BE2C (cell line): ENCODE results near the gene ATP2C2.

ENCODE experiments used
- DNase-seq: peaks from one replicate; pipeline ENCODE4 v3.0.0-alpha.2; 2020
- H3K27me3 ChIP-seq: fragments of 250-450 bp; sonication (Bioruptor Pico); 2 replicates; pipeline ENCODE4 v1.5.1; 2020; ENCODE audit warnings: mild to moderate bottlenecking
- H3K36me3 ChIP-seq: fragments of 250-450 bp; sonication (Bioruptor Pico); 2 replicates; pipeline ENCODE4 v1.5.1; 2020; ENCODE audit warnings: mild to moderate bottlenecking
- H3K4me1 ChIP-seq: fragments of 250-450 bp; sonication (Bioruptor Pico); 2 replicates; pipeline ENCODE4 v1.5.1; 2020
- H3K4me3 ChIP-seq: 2 replicates; pipeline ENCODE4 v1.5.1; 2011; ENCODE audit warnings: low read depth, low read length
- H3K9me3 ChIP-seq: fragments of 250-450 bp; sonication (Bioruptor Pico); 2 replicates; pipeline ENCODE4 v1.5.1; 2020
- CTCF ChIP-seq: IDR thresholded peaks from 2 replicates; pipeline ENCODE4 v1.5.1; 2012; ENCODE audit warnings: mild to moderate bottlenecking, low read depth, low read length

ATP2C2 gene

DNA sequence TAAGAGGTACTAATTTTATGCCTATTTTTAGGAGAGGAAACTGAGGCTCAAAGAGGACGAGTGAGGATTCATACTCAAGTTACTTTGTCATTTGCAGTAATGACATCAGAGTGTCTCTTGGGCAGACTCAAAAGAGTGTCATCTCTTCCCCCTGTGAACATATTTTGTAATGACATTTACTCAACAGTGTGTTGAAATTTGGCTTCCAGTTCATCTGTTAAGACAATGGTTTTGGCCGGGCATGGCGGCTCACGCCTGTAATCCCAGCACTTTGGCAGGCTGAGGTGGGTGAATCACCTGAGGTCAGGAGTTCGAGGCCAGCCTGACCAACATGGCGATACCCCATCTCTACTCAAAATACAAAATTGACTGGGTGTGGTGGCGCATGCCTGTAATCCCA is 44.7 kb upstream of the ATP2C2 start:
- no peaks in the 10 kb centered on the region for H3K9me3 ChIP-seq
- H3K27me3 ChIP-seq, result peaks cover 22% of the 10 kb centered on the region
- DNase-seq, result no peak
- TF ChIP-seq CTCF, result no peak
- no peaks in the 10 kb centered on the region for H3K4me1 ChIP-seq
- H3K4me3 ChIP-seq, result no peak overlapping the region
- H3K36me3 ChIP-seq, result no peaks in the 10 kb centered on the region

DNA sequence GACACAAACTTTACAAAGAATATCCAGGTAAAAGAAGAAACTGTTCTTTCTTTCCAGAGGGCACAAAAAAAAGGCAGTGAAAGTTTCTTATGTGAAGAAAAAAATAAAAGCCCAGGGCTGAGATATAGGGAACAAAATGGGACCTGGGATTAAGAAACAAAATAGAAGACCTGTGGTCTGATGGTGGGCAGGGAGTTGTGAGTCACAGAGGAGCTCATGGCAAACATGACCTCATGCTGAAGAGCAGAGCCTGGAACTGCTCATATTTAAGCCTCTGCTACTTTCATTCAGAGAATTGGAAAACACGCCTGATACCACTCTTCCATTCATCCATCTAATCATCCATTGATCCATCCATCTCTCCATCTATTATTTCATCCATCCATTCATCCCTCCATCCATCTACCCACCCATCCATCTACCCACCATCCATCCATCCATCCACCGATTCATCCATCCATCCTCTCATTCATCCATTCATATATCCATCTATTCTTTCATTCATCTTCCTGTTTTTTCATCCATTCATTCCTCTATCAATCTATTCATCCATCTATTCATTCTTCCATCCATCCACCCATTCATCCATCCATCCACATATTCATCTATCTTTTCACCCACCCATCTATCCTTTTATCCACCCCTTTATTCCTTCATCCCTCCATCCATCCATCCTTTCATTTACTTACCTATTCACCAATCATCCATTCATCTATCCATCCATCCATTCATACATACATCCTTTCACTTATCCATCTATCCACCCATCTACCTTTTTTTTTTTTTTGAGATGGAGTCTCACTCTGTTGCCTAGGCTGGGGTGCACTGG is 43.7 kb upstream of the ATP2C2 start:
- TF ChIP-seq CTCF, result no peak
- Histone ChIP-seq H3K9me3 (no peaks in the 10 kb centered on the region), H3K4me1 (no peaks in the 10 kb centered on the region), H3K36me3 (no peaks in the 10 kb centered on the region), H3K4me3 (no peak overlapping the region), H3K27me3 (peaks cover 22% of the 10 kb centered on the region)
- no peak for DNase-seq

- Histone ChIP-seq H3K36me3 (no peaks in the 10 kb centered on the region), H3K4me1 (no peaks in the 10 kb centered on the region), H3K27me3 (peaks cover 10% of the 10 kb centered on the region), H3K9me3 (no peaks in the 10 kb centered on the region), H3K4me3 (no peak overlapping the region)
- TF ChIP-seq CTCF, result no peak
- no peak for DNase-seq
Measured at GRCh38 chr16:84326545-84326944, 41.8 kb upstream of the ATP2C2 start.

- no peak for DNase-seq
- Histone ChIP-seq H3K9me3 (no peaks in the 10 kb centered on the region), H3K27me3 (peaks cover 4% of the 10 kb centered on the region), H3K4me3 (no peak overlapping the region), H3K4me1 (no peaks in the 10 kb centered on the region), H3K36me3 (no peaks in the 10 kb centered on the region)
- no peak for TF ChIP-seq CTCF
Measured at GRCh38 chr16:84327926-84328505, 40.3 kb upstream of the ATP2C2 start.

GRCh38 chr16:84329016-84329415 is 39.3 kb upstream of the ATP2C2 start:
- no peaks in the 10 kb centered on the region for H3K4me1 ChIP-seq
- H3K9me3 ChIP-seq, result no peaks in the 10 kb centered on the region
- no peak for TF ChIP-seq CTCF
- H3K4me3 ChIP-seq, result no peak overlapping the region
- DNase-seq, result no peak
- no peaks in the 10 kb centered on the region for H3K36me3 ChIP-seq
- no peaks in the 10 kb centered on the region; the same call in 1 of the 2 replicates for H3K27me3 ChIP-seq

GRCh38 chr16:84329843-84330684 is 38.3 kb upstream of the ATP2C2 start:
- Histone ChIP-seq H3K4me3 (no peak overlapping the region), H3K9me3 (no peaks in the 10 kb centered on the region), H3K27me3 (no peaks in the 10 kb centered on the region; the same call in 1 of the 2 replicates), H3K36me3 (no peaks in the 10 kb centered on the region), H3K4me1 (no peaks in the 10 kb centered on the region)
- no peak for DNase-seq
- no peak for TF ChIP-seq CTCF
